Upper lobe of left lung (tissue), 4 donors: ENCODE results near the gene CILP2.

Source experiments
- CTCF ChIP-seq, 6 experiments: fragments of 450-650 bp in 4 of 6; fragments of 200-600 bp in 2 of 6; sonication (generic) in 2 of 6; IDR thresholded peaks; one replicate each; pipeline ENCODE4 v1.5.1; 2016 to 2019; ENCODE audit warnings: antibody characterized with exemption in 6 of 6
- POLR2A ChIP-seq, 4 donors: fragments of 450-650 bp; IDR thresholded peaks; one replicate each; pipeline ENCODE4 v1.5.1; 2016 to 2017; ENCODE audit warnings: antibody characterized with exemption in 4 of 4, mild to moderate bottlenecking in 2 of 4
- POLR2AphosphoS5 ChIP-seq, 2 donors: sonication (generic); formaldehyde crosslinking; IDR thresholded peaks; one replicate each; pipeline ENCODE4 v1.5.1; 2017; ENCODE audit warnings: antibody characterized with exemption in 2 of 2

- no peak for TF ChIP-seq CTCF (IDR thresholded peaks at IDR 0.05)
- TF ChIP-seq POLR2A (IDR thresholded peaks at IDR 0.05): no peak
- no peak for TF ChIP-seq POLR2AphosphoS5 (IDR thresholded peaks at IDR 0.05)
Observed at GRCh38 chr19:19581391-19581790, 43.3 kb downstream of the CILP2 start.
